Ishikawa (cell line): ENCODE results near the gene TGM3.

Experiments used
- MAX ChIP-seq: IDR thresholded peaks from 2 replicates; pipeline ENCODE4 v1.6.1; 2012
- YY1 ChIP-seq: IDR thresholded peaks from 2 replicates; pipeline ENCODE4 v1.6.1; 2012; ENCODE audit warnings: low read depth

DNA sequence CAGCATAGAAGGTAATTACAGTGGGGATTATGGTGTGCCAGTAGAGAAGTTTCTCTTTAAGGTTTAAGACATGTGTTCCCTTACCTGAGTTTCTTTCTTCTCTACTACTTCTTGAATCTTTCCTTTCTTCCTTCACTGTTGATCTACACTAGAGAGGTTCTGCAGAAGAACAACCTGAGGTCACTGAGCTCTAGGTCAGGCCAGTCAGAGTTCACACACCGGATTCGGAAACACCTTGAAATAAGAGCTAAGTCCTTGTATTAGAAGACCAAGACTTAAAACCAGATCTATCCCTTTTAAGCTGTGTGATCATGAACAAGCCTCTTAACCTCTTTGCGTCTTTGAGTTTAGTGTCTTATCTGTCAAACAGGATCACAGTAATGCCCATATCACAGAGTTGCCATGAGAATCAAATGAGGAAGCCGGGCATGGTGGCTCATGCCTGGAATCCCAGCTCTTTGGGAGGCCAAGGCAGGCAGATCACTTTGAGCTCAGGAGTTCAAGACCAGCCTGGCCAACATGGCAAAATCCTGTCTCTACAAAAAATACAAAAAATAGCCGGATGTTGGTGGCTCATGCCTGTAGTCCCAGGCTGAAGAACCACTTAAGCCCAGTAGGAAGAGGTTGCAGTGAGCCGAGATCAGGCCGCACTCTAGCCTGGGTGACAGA, 22.0 kb upstream of the TGM3 start:
- TF ChIP-seq YY1: no peak
- TF ChIP-seq MAX: no peak
